ENCODE data around the gene CCDC15. TPM values are rescaled to one million over a fixed set of nuclear protein-coding genes. Genes with fewer than 3 reads are reported as not detected.

Gene CCDC15
- total and polyA plus RNA-seq, 2 experiments from 2014 or later: 2.9 to 3.3 TPM

GRCh38 chr11:124977006-124977405 lies 23.0 kb downstream of the CCDC15 start:
- no peaks in the 10 kb centered on the region for H3K9me2 ChIP-seq (ENCODE audit: insufficient read depth)
- TF ChIP-seq EZH2phosphoT487 (IDR thresholded peaks at IDR 0.05; ENCODE audit: unreplicated experiment) (no peak), CTCF (conservative IDR thresholded peaks at IDR 0.05; ENCODE audit: low read depth in 2 of 2) (no peak)
- H4K20me1 ChIP-seq (replicated peaks; ENCODE audit: insufficient read depth): no peaks in the 10 kb centered on the region

GRCh38 chr11:124978316-124978715 lies 24.3 kb downstream of the CCDC15 start:
- H3K4me3 Mint-ChIP-seq: no peak overlapping the region
- Histone ChIP-seq H3K79me2 (replicated peaks; ENCODE audit: insufficient read depth) (no peaks in the 10 kb centered on the region), H3K27ac (ENCODE audit: low read depth) (no peak overlapping the region), H3K9me2 (ENCODE audit: insufficient read depth) (no peaks in the 10 kb centered on the region), H3F3A (replicated peaks; ENCODE audit: low read depth) (no peaks in the 10 kb centered on the region), H3K36me3 (ENCODE audit: insufficient read depth) (no peaks in the 10 kb centered on the region), H3K4me2 (no peak overlapping the region), H4K20me1 (replicated peaks; ENCODE audit: insufficient read depth) (no peaks in the 10 kb centered on the region), H3K4me3 (no peak overlapping the region), H2AFZ (no peak overlapping the region), H3K4me1 (ENCODE audit: insufficient read depth) (no peaks in the 10 kb centered on the region), H3K27me3 (ENCODE audit: insufficient read depth) (no peaks in the 10 kb centered on the region)
- H3K27ac Mint-ChIP-seq: no peak overlapping the region
- TF ChIP-seq REST (IDR thresholded peaks at IDR 0.05; ENCODE audit: unreplicated experiment) (no peak), CREB1 (CRISPR knock-in tag; IDR thresholded peaks at IDR 0.05; ENCODE audit: low read depth) (no peak), ETS1 (IDR thresholded peaks at IDR 0.05) (no peak)
- peaks cover 3% of the 10 kb centered on the region; the same call in 2 of the 3 replicates for H3K9me3 Mint-ChIP-seq
- no peaks in the 10 kb centered on the region for H3K27me3 Mint-ChIP-seq (ENCODE audit: insufficient read depth, low read depth, poor library complexity)
- ATAC-seq (no peak), DNase-seq (ENCODE audit: low spot score) (no peak)
- no peaks in the 10 kb centered on the region for H3K4me1 Mint-ChIP-seq
- H3K36me3 Mint-ChIP-seq (ENCODE audit: low read depth): peaks cover 14% of the 10 kb centered on the region

More at GRCh38 chr11:124977006-124977405, 23.0 kb downstream of the CCDC15 start:
- Mint-ChIP-seq H3K4me3 (no peak overlapping the region), H3K36me3 (ENCODE audit: low read depth) (peaks cover 11% of the 10 kb centered on the region; the same call in 2 of the 3 replicates), H3K4me1 (no peaks in the 10 kb centered on the region), H3K27me3 (ENCODE audit: insufficient read depth, low read depth, poor library complexity) (no peaks in the 10 kb centered on the region), H3K9me3 (peaks cover 3% of the 10 kb centered on the region; the same call in 1 of the 3 replicates), H3K27ac (no peak overlapping the region)
- DNase-seq (ENCODE audit: low spot score) (no peak), ATAC-seq (no peak)
- Histone ChIP-seq H3K4me2 (no peak overlapping the region), H3K4me1 (ENCODE audit: insufficient read depth) (no peaks in the 10 kb centered on the region), H2AFZ (no peak overlapping the region), H3K36me3 (ENCODE audit: insufficient read depth) (no peaks in the 10 kb centered on the region), H3K79me2 (replicated peaks; ENCODE audit: insufficient read depth) (no peaks in the 10 kb centered on the region), H3F3A (replicated peaks; ENCODE audit: low read depth) (no peaks in the 10 kb centered on the region), H3K27me3 (ENCODE audit: insufficient read depth) (no peaks in the 10 kb centered on the region), H3K4me3 (no peak overlapping the region), H3K27ac (ENCODE audit: low read depth) (no peak overlapping the region)
